ENCODE results near the gene ABTB2. TPM values are rescaled to one million over a fixed set of nuclear protein-coding genes. Genes with fewer than 3 reads are reported as not detected.

ABTB2 gene
- polyA plus RNA-seq, 1 donor from 2014 or later: 0.68 TPM

DNA sequence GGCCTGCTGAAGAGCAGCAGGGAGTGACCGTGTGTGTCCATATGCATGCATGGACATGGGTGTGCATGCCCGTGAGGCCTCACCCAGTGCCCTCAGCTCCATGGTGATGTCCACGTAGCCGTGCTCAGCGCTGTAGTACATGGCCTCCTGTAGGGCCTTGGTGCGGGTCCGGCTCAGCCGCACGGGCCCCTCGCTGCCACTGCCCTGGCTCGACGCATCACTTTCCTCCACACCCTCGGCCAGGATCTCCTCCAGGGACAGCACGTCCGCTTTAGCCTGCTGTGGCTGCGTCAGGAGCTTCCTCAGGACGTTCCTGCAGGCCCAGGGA, 195.4 kb downstream of the ABTB2 start:
- H3K36me3 ChIP-seq (ENCODE audit: insufficient read depth, low read length): no peaks in the 10 kb centered on the region
- H3K27ac ChIP-seq (ENCODE audit: low read length): no peak overlapping the region
- no peak overlapping the region for H3K4me3 ChIP-seq (ENCODE audit: low read length)

GRCh38 chr11:34161812-34162492, 195.9 kb downstream of the ABTB2 start:
- Histone ChIP-seq H3K9me3 (ENCODE audit: low read length) (no peaks in the 10 kb centered on the region), H3K9ac (ENCODE audit: low read length) (no peak overlapping the region), H3K4me2 (ENCODE audit: low read length) (no peak overlapping the region), H3K27ac (ENCODE audit: low read length) (no peak overlapping the region), H3F3A (ENCODE audit: insufficient read depth, low read length, poor library complexity, severe bottlenecking) (no peaks in the 10 kb centered on the region), H3K4me3 (ENCODE audit: low read length) (no peak overlapping the region), H3K36me3 (ENCODE audit: insufficient read depth, low read length) (no peaks in the 10 kb centered on the region), H3K9me2 (ENCODE audit: insufficient read depth, low read length) (no peaks in the 10 kb centered on the region), H4K20me1 (ENCODE audit: insufficient read depth) (no peaks in the 10 kb centered on the region), H2AFZ (ENCODE audit: low read depth, low read length) (no peak overlapping the region), H3K27me3 (ENCODE audit: insufficient read depth, low read depth, low read length) (no peaks in the 10 kb centered on the region), H3K79me2 (replicated peaks; ENCODE audit: insufficient read depth, low read length) (no peaks in the 10 kb centered on the region)
- TF ChIP-seq, protein P1, sequence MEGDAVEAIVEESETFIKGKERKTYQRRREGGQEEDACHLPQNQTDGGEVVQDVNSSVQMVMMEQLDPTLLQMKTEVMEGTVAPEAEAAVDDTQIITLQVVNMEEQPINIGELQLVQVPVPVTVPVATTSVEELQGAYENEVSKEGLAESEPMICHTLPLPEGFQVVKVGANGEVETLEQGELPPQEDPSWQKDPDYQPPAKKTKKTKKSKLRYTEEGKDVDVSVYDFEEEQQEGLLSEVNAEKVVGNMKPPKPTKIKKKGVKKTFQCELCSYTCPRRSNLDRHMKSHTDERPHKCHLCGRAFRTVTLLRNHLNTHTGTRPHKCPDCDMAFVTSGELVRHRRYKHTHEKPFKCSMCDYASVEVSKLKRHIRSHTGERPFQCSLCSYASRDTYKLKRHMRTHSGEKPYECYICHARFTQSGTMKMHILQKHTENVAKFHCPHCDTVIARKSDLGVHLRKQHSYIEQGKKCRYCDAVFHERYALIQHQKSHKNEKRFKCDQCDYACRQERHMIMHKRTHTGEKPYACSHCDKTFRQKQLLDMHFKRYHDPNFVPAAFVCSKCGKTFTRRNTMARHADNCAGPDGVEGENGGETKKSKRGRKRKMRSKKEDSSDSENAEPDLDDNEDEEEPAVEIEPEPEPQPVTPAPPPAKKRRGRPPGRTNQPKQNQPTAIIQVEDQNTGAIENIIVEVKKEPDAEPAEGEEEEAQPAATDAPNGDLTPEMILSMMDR (IDR thresholded peaks at IDR 0.05; ENCODE audit: poor library complexity, severe bottlenecking): no peak
- TF ChIP-seq RAD21 (conservative IDR thresholded peaks at IDR 0.05) (no peak), POLR2AphosphoS5 (IDR thresholded peaks at IDR 0.05) (no peak), SMC3 (conservative IDR thresholded peaks at IDR 0.05; ENCODE audit: poor library complexity) (no peak), REST (IDR thresholded peaks at IDR 0.05; ENCODE audit: borderline replicate concordance) (no peak), EZH2 (IDR thresholded peaks at IDR 0.05; ENCODE audit: borderline replicate concordance, insufficient read depth, low read length, poor library complexity, severe bottlenecking) (no peak), MXI1 (conservative IDR thresholded peaks at IDR 0.05; ENCODE audit: poor library complexity, severe bottlenecking) (no peak)

More for the DNA sequence above, 195.4 kb downstream of the ABTB2 start:
- no peak overlapping the region for H2AFZ ChIP-seq (ENCODE audit: low read depth, low read length)
- H3K9ac ChIP-seq (ENCODE audit: low read length): no peak overlapping the region
- no peaks in the 10 kb centered on the region for H4K20me1 ChIP-seq (ENCODE audit: insufficient read depth)
- no peak overlapping the region for H3K4me2 ChIP-seq (ENCODE audit: low read length)
- H3K79me2 ChIP-seq (replicated peaks; ENCODE audit: insufficient read depth, low read length): no peaks in the 10 kb centered on the region
- H3K9me3 ChIP-seq (ENCODE audit: low read length): no peaks in the 10 kb centered on the region
- no peaks in the 10 kb centered on the region for H3K27me3 ChIP-seq (ENCODE audit: insufficient read depth, low read depth, low read length)
- H3F3A ChIP-seq (ENCODE audit: insufficient read depth, low read length, poor library complexity, severe bottlenecking): no peaks in the 10 kb centered on the region
- no peaks in the 10 kb centered on the region for H3K9me2 ChIP-seq (ENCODE audit: insufficient read depth, low read length)
- TF ChIP-seq, protein P1 (IDR thresholded peaks at IDR 0.05; ENCODE audit: poor library complexity, severe bottlenecking): no peak
- TF ChIP-seq REST (IDR thresholded peaks at IDR 0.05; ENCODE audit: borderline replicate concordance) (no peak), RAD21 (conservative IDR thresholded peaks at IDR 0.05) (no peak), EZH2 (IDR thresholded peaks at IDR 0.05; ENCODE audit: borderline replicate concordance, insufficient read depth, low read length, poor library complexity, severe bottlenecking) (no peak), EP300 (conservative IDR thresholded peaks at IDR 0.05; ENCODE audit: poor library complexity, severe bottlenecking) (no peak), SMC3 (conservative IDR thresholded peaks at IDR 0.05; ENCODE audit: poor library complexity) (no peak), MXI1 (conservative IDR thresholded peaks at IDR 0.05; ENCODE audit: poor library complexity, severe bottlenecking) (no peak), TAF1 (IDR thresholded peaks at IDR 0.05; ENCODE audit: low read depth) (no peak), POLR2AphosphoS5 (IDR thresholded peaks at IDR 0.05) (no peak)

Measured in neural cell (in vitro differentiated cells).